Measurements from ENCODE around the gene PRKCB.
"Not testable (repeated sequence)": the region's sequence is repeated elsewhere in the genome, so short reads cannot be mapped to it uniquely, and the experiment has no call there.

PRKCB gene

DNA sequence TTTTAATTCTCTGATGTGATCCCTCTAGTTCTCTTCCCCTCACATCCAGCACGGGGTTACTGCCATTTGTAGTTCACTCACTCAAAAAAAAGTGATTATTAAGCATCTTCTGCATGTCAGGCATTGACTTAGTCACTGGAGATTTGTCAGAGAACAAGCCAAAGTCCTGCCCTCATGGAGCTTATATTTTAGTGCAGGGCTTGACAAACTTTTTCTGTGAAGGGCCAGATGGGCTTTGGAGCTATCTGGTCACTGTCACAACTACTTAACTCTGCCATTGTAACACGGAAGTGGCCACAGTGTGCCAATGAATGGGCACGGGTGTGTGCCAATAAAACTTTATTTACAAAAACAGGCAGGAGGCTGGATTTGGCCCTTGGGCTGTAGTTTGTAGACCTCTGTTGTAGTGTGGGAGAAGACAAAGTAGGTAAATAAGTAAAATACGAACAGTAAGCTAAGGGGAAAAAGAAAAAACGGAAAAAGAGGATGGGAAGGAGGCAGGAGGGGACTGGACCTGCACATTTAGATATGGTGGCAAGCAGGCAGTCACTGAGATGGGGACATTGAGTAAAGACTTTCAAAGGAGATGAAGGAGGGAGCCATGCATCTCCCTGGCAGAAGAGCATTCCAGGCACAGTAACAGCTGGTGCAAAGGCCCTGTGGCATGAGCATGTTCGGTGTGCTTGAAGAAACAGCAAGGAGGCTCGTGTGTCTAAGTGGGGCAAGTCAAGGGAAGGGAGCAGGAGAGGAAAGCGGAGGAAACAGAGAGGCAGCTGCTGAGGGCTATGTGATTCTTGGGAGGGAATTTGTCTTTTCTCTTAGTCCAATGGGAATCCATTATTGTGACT lies 217.5 kb downstream of the PRKCB start:
- no peak for DNase-seq

DNA sequence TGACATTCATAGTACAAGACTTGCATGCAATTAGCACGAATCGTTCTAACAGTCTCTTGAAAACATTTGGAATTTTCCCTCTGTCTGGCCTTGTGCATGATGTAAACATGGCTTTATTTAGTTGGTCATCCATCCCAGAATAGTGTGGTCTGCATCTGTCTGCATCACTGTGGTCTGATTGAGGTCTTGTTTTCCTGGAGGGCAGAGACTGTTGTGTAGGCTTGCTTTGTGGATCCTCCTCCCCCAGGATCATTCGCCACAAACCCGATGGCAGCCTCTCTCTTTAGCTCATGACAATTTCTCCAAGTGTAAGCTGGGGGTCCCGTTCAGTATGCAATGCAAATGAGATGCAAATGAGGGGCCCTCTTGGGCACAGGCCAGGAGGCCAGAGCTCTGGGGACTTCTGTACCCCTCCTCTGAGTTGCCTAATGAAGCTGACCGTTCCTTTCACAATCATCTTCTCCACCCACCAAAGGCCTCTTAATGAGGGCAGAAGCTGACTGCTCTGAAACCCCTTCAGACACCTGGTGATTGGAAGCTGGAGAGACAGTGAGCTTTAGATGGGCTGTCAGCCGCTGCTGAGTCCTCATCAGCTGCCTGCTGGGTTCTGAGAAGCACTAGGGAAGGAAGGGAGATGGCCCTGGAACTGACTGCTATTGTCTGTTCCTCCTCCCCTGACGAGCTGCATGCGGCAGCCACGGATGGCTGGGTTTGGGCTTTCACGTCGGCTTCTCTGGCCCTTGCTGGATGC lies 219.1 kb downstream of the PRKCB start:
- DNase-seq: no peak

DNA sequence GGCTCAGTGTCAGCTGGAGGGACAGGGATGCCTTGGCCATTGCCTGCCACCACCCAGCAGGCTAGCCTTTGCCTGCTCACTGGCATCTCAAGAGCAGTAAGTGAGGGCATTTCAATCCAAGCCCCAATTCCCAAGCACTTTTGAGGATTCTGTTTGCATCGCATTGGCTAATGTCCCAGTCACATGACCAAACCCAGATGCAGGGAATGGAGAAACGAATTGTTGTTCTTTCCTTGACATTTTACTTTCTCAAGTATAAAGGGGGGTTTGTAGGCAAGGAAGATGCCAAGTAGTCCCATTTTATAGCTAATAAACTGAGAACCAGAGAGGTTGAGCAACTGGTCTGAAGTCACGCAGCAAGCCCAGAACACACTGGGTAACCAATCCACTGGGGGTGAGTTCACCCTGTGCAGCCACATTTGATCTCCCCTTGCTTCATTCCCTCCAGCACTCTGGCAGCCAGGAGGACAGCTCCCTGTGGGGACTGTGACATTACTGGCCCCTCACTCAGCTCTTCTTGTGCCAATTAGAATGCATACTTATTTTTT lies 226.6 kb downstream of the PRKCB start:
- DNase-seq: no peak

DNA sequence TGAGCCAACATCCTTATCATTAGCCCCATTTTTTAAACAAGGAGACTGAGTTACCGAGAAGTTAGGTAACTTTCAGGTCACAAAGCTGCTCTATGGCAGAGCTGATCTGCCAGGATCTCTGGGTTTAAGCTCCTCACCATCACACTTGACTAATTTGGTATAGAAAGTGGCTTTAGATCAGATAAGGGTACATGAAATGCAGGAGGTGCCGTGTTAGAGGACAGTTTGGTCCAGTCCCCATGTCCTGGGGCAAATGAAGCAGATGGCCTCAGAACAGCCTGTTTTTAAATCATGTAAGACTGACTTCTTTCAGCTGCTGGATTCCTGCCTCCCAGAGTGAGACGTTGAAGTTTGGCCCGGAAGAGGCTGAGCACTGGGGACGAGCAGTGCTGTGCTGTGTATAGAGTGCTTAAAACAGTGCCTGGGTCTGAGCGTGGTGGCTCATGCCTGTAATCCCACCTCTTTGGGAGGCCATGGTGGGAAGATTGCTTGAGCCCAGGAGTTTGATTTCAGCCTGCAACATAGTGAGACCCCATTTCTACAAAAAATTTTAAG lies 233.3 kb downstream of the PRKCB start:
- DNase-seq: no peak

DNA sequence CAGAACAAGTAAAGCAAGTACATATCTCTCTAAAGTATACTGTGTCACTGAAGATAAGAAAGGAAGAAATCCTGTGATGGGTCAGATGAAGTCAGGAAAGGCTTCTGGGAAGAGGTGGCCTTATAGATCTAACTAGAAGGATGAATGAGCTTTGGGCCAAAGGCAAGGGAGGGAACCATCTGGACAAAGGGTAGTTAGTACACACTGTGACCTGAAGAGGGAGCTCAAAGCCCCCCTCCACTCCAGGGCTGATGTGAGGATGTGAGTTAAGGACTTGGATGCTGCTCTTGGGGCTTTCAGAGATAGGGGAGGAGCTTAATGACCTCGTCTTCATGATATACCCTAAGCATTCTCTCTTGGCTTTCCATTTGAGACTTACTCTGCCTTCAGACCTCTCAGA lies 235.1 kb downstream of the PRKCB start:
- peak; percentile 10 to 14 for DNase-seq

DNA sequence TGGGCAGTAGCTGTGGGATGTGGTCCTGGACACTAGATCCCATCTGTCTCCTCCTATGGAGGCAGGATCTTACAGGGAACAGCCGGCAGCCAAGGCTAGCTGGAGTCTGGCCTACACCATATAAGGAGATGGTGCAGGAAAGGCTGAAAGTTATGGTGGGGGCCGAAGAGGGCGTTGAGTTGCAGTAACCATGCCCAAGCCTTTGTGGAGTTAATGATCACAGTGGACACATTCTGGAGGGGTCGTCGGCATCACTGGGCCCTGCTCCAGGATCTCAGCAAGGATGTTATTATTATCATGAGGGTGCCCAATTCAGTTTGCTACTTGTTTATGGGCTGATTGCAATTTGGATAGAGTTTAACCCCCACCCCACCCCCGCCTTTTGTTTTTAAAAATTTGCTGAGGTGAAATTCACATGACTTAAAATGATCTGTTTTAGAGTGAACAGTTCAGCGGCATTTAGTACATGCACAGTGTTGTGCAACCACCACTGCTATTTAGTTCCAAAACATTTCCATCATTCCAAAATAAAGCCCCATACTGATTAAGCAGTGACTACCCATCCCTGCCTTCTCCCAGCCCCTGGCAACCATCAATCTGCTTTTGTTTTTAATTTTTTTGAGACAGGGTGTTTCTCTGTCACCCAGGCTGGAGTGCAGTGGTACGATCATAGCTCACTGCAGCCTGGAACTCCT lies 236.0 kb downstream of the PRKCB start:
- DNase-seq: no peak

DNA sequence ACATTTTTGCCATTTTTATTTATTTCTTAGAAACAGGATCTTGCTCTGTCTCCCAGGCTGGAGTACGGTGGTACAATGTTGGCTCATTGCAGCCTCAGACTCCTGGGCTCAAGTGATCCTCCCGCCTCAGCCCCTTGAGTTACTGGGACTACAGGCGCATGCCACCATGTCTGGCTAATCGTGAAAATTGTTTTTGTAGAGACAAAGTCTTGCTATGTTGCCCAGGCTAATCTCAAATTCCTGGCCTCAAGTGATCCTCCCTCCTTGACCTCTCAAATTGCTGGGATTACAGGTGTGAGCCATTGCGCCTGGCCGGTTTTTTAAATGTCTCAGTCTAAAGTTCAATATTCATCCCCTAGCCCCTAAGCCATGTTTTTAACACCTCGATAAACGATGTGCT lies 237.5 kb downstream of the PRKCB start:
- no peak for DNase-seq

DNA sequence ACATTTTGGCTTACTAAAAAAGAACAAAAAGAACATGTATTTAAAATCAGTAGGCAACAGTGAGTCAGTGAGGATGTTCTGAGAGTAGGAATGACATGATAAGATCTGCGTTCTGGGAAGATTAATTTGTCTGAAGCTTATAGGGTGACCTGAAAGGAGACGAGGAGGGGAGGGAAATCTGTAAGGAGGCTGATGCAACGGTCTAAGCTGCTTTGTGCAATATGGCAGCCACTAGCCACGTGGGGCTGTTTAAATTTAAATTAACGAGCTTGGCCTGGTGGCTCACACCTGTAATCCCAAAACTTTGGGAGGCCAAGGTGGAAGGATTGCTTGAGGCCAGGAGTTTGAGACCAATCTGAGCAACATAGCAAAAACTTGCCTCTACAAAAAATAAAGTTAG lies 238.8 kb downstream of the PRKCB start:
- no peak for DNase-seq

DNA sequence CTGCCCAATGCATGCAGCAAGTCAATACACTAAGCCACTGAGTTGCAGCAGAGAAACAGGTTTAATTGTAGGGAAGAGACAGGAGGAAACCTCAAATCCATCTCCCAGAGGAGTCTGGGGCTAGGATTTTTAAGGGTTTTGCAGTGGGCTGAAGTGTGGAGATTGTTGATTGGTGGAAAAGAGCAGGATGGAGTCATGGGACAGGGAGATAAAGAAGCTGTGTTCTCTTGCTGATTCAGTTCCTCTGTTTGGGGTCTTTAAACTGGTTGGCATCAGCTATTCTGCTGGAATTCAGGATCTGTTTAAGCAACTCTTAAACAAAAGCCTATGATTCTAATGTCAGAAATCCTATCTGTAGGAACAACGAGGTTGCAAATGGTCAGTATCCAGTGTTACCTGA lies 239.5 kb downstream of the PRKCB start:
- DNase-seq: no peak

DNA sequence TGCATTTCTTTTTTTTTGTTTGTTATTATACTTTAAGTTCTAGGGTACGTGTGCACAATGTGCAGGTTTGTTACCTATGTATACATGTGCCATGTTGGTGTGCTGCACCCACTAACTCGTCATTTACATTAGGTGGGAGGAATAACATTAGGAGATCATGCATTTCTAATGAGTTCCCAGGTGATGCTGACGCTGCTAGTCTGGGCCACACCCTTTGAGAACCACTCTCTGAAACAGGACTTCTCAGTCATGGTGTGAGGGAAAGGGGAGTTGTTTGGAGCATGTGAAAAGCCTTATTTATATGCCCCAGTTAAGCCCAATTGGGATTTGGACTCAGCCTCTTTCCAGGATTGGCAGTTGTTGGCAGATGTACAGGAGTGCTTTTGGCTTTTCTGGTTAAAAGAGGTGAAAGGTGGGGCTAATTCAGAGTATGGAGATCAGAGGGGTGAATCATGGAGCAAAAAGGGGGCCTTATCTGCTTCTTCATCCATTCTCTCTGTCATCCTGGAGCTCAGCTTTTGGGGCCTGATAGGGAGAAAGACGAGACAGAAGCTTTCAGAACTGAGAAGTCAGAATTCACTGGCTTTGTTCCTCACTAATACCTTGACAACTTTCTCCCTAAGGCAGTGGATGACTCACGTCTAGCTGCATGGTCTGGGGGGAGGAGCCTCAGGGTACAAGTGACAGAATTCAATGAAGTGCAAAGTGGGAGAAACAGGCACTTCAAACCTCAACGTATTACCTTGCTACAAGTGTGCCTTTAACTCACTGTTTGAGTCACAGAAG lies 240.3 kb downstream of the PRKCB start:
- no peak for DNase-seq

DNA sequence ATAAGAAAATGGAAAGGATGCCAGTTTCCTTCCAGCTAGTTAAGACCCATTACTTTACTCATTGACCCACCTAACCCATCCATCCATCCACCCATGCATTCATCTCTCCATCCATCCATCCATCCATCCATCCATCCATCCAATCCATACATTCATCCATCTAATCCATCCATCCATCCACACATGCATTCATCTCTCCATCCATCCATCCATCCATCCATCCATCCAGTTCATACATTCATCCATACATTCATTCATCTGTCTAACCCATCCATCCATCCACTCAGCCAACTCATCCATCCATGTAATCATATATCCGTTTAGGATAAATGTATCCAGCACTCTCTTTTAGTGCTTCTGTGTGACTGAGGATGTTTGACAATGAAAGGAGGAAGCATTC lies 241.5 kb downstream of the PRKCB start:
- no peak for DNase-seq

DNA sequence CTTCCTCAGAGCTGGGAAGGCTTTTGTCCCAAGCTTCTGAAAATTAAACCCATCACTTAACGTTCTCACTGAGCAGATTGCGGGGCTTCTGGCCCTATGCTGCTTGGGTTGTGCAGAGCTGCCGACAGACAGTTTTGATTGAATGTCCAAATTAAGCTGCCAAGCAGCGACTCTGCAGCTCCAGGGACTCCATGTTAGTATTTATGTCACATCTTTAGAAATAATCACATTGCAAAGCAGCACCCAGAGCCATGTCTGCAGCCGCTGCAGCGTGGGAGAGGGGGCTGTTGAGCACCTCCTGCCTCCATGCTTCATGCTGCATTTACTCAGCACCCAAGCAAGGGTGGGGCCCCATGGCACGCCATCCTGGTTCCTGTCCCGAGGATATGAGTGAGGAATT lies 242.2 kb downstream of the PRKCB start:
- DNase-seq: no peak

DNA sequence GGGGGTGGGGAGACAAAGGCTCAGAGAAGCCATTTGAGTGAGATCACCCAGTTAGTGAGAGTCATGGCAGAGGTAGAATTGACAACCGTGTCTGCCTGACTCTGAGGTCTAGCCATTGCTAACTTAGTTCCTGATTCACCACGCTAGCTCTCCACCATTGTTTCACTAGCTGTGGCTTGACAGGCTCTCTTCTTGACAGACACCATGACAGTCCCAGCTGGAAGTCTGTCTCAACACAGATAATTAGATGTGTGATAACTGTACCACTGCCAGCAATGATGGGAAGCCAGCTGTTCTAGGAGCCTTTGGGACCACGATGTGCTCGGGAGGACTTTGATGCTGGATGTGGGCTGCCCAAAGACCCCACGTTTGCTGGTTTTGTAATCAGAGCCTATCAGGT lies 249.9 kb downstream of the PRKCB start:
- DNase-seq: no peak

DNA sequence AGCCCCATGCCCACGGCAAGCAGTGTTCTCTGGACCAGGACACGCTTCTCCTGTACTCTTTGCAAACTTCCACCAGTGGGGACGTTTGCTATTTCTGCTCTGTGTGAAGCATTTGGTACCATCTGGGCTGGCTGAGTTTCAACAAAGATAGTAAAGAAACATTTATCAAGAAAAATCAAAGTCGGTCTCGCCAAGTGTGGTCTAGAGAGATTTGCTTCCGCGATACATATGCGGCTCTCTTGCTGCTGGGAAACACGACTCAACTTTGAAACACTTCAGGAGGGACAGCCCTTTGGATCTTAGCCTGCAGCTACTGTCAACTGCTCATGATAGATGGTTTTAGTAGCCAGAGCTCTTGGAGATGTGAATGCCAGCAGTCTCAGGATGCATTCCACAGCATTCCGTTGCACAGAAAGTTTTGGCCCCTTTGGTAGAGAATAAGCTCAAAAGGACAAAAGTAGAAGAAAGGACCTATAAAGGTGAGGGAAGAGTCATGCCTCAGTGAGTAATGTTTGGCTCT lies 252.2 kb downstream of the PRKCB start:
- DNase-seq: no peak

DNA sequence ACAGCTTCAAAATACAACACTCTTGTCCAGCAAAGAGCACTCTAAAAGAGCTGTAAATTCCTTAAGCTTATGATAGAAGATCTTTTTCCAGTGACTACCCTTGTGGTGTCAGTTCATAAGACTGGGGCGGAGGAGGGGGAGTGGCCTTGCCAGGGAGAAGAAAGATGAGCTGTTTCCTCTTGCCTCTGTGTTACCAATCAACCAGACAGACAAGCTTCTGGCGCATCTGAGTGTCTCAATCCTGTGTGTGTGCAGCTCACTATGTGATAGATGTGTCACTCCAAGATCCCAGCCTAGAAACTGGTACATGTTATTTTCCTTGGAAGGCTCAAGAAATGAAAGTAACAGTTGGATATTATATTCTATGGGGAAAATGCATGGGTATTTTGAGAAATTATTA lies 253.0 kb downstream of the PRKCB start:
- no peak for DNase-seq

DNA sequence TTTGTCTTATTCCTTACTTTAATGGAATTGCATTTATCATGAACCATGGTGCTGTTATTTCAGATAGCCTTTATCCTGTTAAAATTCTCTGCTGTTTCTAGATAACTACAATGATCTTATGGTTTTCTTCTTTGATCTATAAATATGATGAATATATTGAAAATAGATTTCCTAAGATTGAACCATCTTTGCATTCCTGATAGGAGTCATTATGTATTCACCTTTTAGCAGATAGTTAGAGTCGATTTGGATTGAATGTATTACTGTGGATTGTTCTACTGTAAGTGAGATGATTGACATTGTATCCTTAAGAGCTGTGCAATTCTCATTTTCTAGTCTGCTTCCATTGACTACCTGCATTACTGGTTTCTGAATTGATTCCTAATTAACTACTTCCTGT lies 255.3 kb downstream of the PRKCB start:
- DNase-seq: no peak

DNA sequence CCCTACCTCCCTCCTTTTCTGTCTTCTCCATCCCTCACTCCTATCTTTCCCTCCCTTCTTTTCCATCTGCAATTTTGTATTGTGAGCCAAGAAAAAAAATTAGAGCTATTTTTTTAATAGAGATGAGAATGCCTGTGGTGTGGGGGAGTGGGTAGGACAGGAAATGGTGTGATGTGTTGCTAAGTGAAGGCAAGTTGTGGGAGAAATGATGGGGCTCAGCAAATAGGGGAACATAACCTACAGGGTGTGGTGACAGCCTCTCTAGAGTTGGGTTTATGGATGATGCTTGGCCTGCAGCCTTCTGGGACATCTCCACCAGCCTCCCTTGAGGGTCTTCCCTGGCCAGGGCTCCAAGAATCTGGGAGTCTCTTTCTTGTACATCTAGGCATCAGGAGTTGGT lies 257.3 kb downstream of the PRKCB start:
- DNase-seq: no peak

DNA sequence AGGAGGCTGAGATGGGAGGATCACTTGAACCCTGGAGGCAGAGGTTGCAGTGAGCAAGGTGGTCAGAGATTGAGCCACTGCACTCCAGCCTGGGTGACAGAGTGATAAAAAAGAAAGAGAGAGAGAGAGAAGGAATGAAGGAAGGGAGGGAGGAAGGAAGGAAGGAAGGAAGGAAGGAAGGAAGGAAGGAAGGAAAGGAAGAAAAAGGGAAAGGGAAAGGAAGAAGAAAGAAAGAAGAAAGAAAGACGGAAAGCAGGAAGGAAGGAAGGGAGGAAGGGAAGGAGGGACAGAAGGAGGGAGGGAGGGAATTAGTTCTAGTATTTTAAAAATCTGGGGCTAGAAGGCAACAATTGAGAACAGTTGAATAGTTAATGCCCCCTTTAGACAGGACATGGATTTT lies 258.9 kb downstream of the PRKCB start:
- no peak for DNase-seq

DNA sequence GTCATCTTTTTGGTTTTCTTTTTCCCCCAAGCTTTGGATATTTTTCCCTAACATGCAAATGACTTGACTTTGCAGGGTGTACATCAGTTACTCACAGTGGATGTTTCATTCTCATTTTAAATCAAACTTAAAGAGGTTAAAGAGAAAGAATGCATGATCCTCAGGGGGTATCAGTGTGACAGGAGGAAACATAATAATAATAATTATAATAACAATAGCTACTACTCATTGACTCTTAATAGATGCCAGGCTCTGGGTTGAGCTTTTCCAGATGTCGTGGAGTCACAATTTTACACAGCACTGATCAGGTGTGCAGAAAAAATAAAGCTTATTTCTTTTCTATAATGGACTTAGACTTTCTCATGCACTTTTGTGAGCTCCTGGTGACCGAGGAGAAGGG lies 263.1 kb downstream of the PRKCB start:
- no peak for DNase-seq

DNA sequence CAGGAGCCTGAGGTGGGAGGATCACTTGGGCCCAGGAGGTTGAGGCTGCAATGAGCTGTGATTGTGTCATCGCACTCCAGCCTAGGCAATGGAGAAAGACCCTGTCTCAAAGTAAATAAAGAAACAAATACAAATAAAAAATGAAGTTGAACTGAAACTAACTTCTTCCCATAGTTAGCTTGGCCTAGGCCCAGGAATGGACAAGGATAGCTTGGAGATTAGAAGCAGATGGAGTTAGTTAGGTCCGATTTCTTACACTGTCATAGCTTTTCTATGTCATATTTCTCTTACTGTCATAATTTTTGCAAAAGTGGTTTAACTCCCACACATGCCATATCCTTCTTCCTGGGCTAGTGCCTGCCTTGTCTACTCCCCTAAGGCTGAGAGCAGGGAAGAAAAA lies 265.6 kb downstream of the PRKCB start:
- DNase-seq: no peak

DNA sequence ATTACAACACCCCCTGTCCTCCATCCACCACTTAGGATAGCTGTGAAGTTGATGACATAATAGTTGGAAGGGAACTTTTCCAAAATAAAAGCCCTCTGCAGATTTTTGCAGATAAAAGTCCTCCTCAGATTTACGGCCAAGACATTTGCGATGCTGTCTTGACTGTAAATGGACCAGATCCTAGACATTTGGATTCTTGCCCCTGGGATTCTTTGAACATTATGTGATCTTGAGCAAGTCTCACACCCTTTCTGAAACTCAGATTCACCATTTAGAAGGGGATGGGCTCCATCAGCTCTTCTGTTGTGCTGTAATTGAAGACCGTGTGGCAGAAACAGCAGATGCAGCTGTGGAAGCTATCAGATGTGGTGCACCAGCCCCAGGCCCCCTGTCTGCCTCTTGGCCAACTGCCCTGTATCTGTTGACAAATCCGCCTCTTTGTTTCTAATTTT lies 266.5 kb downstream of the PRKCB start:
- no peak for DNase-seq

DNA sequence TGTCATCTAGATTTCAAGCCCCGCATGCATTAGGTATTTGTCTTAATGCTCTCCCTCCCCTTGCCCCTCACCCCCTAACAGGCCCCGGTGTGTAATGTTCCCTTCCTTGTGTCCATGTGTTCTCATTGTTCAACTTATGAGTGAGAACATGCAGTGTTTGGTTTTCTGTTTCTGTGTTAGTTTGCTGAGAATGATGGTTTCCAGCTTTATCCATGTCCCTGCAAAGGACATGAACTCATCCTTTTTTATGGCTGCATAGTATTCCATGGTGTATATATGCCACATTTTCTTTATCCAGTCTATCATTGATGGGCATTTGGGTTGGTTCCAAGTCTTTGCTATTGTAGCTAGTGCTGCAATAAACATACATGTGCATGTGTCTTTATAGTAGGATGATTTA lies 269.7 kb downstream of the PRKCB start:
- DNase-seq: not testable (repeated sequence)
